PC-3 (cell line): ENCODE results near the gene GLIPR2. TPM values are rescaled to one million over a fixed set of nuclear protein-coding genes. Genes with fewer than 3 reads are reported as not detected.

ENCODE experiments used
- ATAC-seq: fragments of 200-7000 bp; cut with Tn5 transposase; 2 replicates; pipeline ENCODE4 v1.9.1; 2020; ENCODE audit warnings: mild to moderate bottlenecking, moderate library complexity
- BruUV-seq: library from RNA; stranded (reverse); fragments of 400-500 nt; replicated peaks from 2 replicates; lab custom pipeline; 2021; lab: Mats Ljungman, UMichigan
- CTCF ChIA-PET: fragments of 300-600 bp; sonication (Branson Sonifier 250); formaldehyde crosslinking; loops from one replicate; lab custom pipeline; 2022; ENCODE audit warnings: antibody characterized with exemption; lab: Charles Lee
- POLR2A ChIA-PET: fragments of 300-600 bp; sonication (Branson Sonifier 250); formaldehyde crosslinking; loops from one replicate; lab custom pipeline; 2022; ENCODE audit warnings: antibody characterized with exemption; ENCODE audit not compliant: unreplicated experiment; lab: Charles Lee
- DNase-seq: peaks from one replicate; pipeline ENCODE4 v3.0.0-alpha.2; 2015
- H2AFZ ChIP-seq: fragments of 300-600 bp; sonication (generic); 2 replicates; pipeline ENCODE4 v1.6.0; 2016; ENCODE audit warnings: antibody characterized with exemption, low read length
- H3F3A ChIP-seq: fragments of 300-600 bp; sonication (generic); one replicate; pipeline ENCODE4 v1.6.0; 2017; ENCODE audit warnings: antibody characterized with exemption, low read length, control low read depth, mild to moderate bottlenecking; ENCODE audit not compliant: unreplicated experiment
- H3K27ac ChIP-seq: fragments of 300-600 bp; sonication (generic); 2 replicates; pipeline ENCODE4 v1.5.1; 2016; ENCODE audit warnings: mild to moderate bottlenecking, low read length
- H3K27me3 ChIP-seq: fragments of 300-600 bp; sonication (generic); 2 replicates; pipeline ENCODE4 v1.6.1; 2016; ENCODE audit warnings: low read length, mixed read lengths
- H3K36me3 ChIP-seq: fragments of 300-600 bp; sonication (generic); 2 replicates; pipeline ENCODE4 v1.6.1; 2016; ENCODE audit warnings: low read depth, mixed run types, low read length, mixed read lengths
- H3K4me1 ChIP-seq: fragments of 300-600 bp; sonication (generic); 2 replicates; pipeline ENCODE4 v1.5.1; 2016; ENCODE audit warnings: low read length; ENCODE audit not compliant: insufficient read depth
- H3K4me2 ChIP-seq: fragments of 300-600 bp; sonication (generic); 2 replicates; pipeline ENCODE4 v1.6.0; 2016; ENCODE audit warnings: low read length
- H3K4me3 ChIP-seq: fragments of 300-600 bp; sonication (generic); 2 replicates; pipeline ENCODE4 v1.5.1; 2016; ENCODE audit warnings: mild to moderate bottlenecking, low read length, mixed read lengths
- H3K79me2 ChIP-seq: fragments of 300-600 bp; sonication (generic); 2 replicates; pipeline ENCODE4 v1.6.1; 2017; ENCODE audit warnings: low read length, mixed read lengths
- H3K9ac ChIP-seq: fragments of 300-600 bp; sonication (generic); 2 replicates; pipeline ENCODE4 v1.6.0; 2016; ENCODE audit warnings: mild to moderate bottlenecking, low read length
- H3K9me2 ChIP-seq: fragments of 300-600 bp; sonication (generic); replicated peaks from 2 replicates; pipeline ENCODE4 v1.6.1; 2016; ENCODE audit warnings: mixed run types, low read length, mixed read lengths
- H3K9me3 ChIP-seq: fragments of 300-600 bp; sonication (generic); 2 replicates; pipeline ENCODE4 v1.6.1; 2016; ENCODE audit warnings: low read length, mixed read lengths
- H4K20me1 ChIP-seq: fragments of 300-600 bp; sonication (generic); 2 replicates; pipeline ENCODE4 v1.6.1; 2016; ENCODE audit warnings: low read length, mixed read lengths
- EZH2 ChIP-seq: fragments of 300-600 bp; sonication (generic); IDR thresholded peaks from one replicate; pipeline ENCODE4 v1.6.1; 2017; ENCODE audit warnings: antibody characterized with exemption, mild to moderate bottlenecking, low read length; ENCODE audit not compliant: unreplicated experiment
- EZH2phosphoT487 ChIP-seq: fragments of 300-600 bp; sonication (generic); IDR thresholded peaks from 2 replicates; pipeline ENCODE4 v1.6.1; 2018; ENCODE audit warnings: mild to moderate bottlenecking, antibody characterized with exemption, low read length, borderline replicate concordance
- intact Hi-C: fragments of 100-400 bp; cut with micrococcal nuclease; formaldehyde crosslinking; loops from 2 replicates; pipeline ENCODE4 v1.9.0; 2023
- total RNA-seq: library from RNA; depleted of rRNA; stranded (reverse); fragments of >200 nt; gene quantifications from 2 replicates; pipeline ENCODE4 v1.2.3, GENCODE V29; 2014
- TF ChIP-seq, protein P1 (sequence below): fragments of 300-600 bp; sonication (generic); conservative IDR thresholded peaks from 2 replicates; pipeline ENCODE4 v1.5.1; 2017; ENCODE audit warnings: antibody characterized with exemption, low read depth, mild to moderate bottlenecking, low read length

GLIPR2 gene
- total RNA-seq, 1 experiment from 2014 or later = 6.7 TPM

DNA sequence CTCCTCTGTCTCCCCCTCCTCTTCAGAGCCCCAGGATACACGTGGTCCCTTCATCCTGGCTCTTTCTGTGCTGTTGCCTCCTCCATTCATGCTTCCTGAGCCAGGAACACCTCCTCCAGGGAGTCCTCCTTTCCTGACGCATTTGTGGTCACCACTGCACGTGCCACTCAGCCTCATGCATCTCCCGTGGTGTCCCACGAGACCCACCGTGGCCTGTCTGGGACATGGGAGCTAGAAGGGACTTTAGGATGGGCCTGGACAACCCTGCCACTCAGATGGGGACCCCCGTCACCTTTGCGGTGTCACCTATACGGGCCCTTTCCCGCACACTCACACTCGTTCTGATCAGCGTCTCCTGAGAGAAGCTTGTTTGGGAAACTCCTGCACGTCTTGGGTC lies 6.7 kb downstream of the GLIPR2 start:
- Histone ChIP-seq H3K9me3 (no peaks in the 10 kb centered on the region), H3K9me2 (no peaks in the 10 kb centered on the region), H3K9ac (no peak overlapping the region), H3K4me1 (peaks cover 15% of the 10 kb centered on the region), H3K27ac (no peak overlapping the region), H3K4me2 (no peak overlapping the region), H3K27me3 (no peaks in the 10 kb centered on the region), H4K20me1 (no peaks in the 10 kb centered on the region), H3K36me3 (no peaks in the 10 kb centered on the region), H3K4me3 (no peak overlapping the region), H3K79me2 (no peaks in the 10 kb centered on the region), H2AFZ (no peak overlapping the region), H3F3A (no peaks in the 10 kb centered on the region)
- POLR2A ChIA-PET = no interaction called here
- BruUV-seq = no TSS peak
- no peak for ATAC-seq
- CTCF ChIA-PET = no interaction called here
- TF ChIP-seq EZH2 = no peak
- TF ChIP-seq, protein P1, sequence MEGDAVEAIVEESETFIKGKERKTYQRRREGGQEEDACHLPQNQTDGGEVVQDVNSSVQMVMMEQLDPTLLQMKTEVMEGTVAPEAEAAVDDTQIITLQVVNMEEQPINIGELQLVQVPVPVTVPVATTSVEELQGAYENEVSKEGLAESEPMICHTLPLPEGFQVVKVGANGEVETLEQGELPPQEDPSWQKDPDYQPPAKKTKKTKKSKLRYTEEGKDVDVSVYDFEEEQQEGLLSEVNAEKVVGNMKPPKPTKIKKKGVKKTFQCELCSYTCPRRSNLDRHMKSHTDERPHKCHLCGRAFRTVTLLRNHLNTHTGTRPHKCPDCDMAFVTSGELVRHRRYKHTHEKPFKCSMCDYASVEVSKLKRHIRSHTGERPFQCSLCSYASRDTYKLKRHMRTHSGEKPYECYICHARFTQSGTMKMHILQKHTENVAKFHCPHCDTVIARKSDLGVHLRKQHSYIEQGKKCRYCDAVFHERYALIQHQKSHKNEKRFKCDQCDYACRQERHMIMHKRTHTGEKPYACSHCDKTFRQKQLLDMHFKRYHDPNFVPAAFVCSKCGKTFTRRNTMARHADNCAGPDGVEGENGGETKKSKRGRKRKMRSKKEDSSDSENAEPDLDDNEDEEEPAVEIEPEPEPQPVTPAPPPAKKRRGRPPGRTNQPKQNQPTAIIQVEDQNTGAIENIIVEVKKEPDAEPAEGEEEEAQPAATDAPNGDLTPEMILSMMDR = no peak
- TF ChIP-seq EZH2phosphoT487 = no peak
- no peak for DNase-seq
- intact Hi-C loops = no loop called here

DNA sequence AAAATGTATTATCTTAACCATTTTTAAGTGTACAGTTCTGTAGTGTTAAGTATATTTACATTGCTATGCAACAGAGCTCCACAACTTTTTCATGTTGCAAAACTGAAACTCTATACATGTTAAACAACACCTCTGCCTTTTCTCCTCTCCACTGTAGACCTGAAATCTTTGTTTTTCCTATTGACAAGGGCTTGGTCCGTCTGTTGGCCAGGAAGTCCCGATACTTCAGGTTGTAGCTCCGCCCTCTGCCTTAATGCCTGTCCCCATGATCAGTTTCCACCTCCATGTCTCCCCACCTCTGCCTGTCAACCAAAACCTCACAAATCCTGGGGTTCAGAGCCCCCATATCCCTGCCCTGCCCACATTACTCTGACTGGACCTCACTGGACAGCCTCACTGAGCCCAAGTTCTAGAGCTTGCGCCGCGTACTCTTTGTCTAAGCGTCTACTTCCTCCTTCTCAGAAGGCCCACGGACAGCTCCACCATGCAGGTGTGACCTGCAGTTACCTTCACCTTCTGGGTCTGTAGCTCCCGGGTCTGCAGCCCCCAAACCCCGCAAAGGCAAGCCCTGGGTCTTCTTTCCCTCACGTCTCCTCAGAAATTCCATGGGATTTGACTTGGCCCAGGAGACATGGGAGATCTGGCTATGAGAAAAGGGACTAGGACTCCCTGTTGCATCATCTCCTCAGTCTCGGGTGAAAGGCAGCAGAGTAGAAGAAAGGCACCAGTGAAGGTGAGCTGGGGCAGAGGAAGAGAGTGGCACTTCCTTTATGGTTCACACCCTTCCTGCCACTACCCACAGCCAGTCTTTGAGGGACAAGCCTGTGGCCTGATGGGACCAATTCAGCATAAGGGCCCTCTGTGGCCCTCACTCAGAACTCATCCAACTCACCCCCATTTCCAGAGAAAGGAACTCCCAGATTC lies 8.0 kb downstream of the GLIPR2 start:
- Histone ChIP-seq H2AFZ (no peak overlapping the region), H3K9me3 (no peaks in the 10 kb centered on the region), H3K4me3 (no peak overlapping the region), H3K79me2 (no peaks in the 10 kb centered on the region), H3K36me3 (no peaks in the 10 kb centered on the region), H3K27me3 (no peaks in the 10 kb centered on the region), H4K20me1 (no peaks in the 10 kb centered on the region), H3K9me2 (no peaks in the 10 kb centered on the region), H3K9ac (no peak overlapping the region), H3F3A (no peaks in the 10 kb centered on the region), H3K4me2 (no peak overlapping the region), H3K4me1 (peaks cover 27% of the 10 kb centered on the region), H3K27ac (no peak overlapping the region)
- ATAC-seq = no peak
- ChIA-PET CTCF (no interaction called here), POLR2A (no interaction called here)
- no peak for DNase-seq
- TF ChIP-seq, protein P1 = no peak
- no peak for TF ChIP-seq EZH2
- no peak for TF ChIP-seq EZH2phosphoT487
- no TSS peak for BruUV-seq
- intact Hi-C loops = no loop called here

DNA sequence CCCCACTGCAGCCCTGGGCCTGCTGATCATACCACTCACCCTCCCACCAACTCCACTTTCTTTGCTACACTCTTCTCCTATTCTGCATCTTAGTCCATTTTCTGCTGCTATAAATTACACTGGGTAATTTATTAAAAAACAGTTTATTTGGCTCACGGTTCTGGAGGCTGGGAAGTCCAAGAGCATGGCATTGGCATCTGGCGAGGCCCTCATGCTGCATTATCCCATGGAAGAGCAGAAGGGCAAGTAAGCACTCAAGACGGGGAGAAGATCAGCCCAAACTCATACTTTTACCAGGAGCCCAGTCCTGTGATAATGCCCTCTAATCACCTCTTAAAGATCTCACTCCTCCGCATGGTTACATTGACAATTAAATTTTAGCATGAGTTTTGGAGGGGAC lies 9.4 kb downstream of the GLIPR2 start:
- Histone ChIP-seq H3K79me2 (no peaks in the 10 kb centered on the region), H3F3A (no peaks in the 10 kb centered on the region), H3K9ac (no peak overlapping the region), H3K4me2 (no peak overlapping the region), H2AFZ (no peak overlapping the region), H3K27ac (no peak overlapping the region), H3K9me2 (no peaks in the 10 kb centered on the region), H3K27me3 (no peaks in the 10 kb centered on the region), H3K9me3 (no peaks in the 10 kb centered on the region), H4K20me1 (no peaks in the 10 kb centered on the region), H3K36me3 (no peaks in the 10 kb centered on the region), H3K4me3 (no peak overlapping the region), H3K4me1 (peaks cover 20% of the 10 kb centered on the region)
- ATAC-seq (no peak), DNase-seq (no peak)
- ChIA-PET CTCF (no interaction called here), POLR2A (no interaction called here)
- TF ChIP-seq, protein P1 = no peak
- no peak for TF ChIP-seq EZH2phosphoT487
- TF ChIP-seq EZH2 = no peak
- BruUV-seq = no TSS peak
- intact Hi-C loops = no loop called here
